PFSK-1 (cell line): ENCODE data around the gene PRKAG2.

ENCODE experiments used
- FOXP2 ChIP-seq: optimal IDR thresholded peaks from 2 replicates; pipeline ENCODE3; 2011; ENCODE audit warnings: borderline replicate concordance, control low read depth, inconsistent platforms; ENCODE audit not compliant: insufficient read depth; ENCODE audit errors: extremely low read length, extremely low read depth
- POLR2AphosphoS5 ChIP-seq: IDR thresholded peaks from 2 replicates; pipeline ENCODE4 v1.6.1; 2012; ENCODE audit warnings: low read depth, mild to moderate bottlenecking, control low read depth, low read length, moderate library complexity
- SIN3A ChIP-seq: IDR thresholded peaks from 2 replicates; pipeline ENCODE4 v1.6.1; 2012; ENCODE audit warnings: mild to moderate bottlenecking, low read length, moderate library complexity, borderline replicate concordance; ENCODE audit not compliant: insufficient read depth
- TAF1 ChIP-seq: IDR thresholded peaks from 2 replicates; pipeline ENCODE4 v1.6.1; 2012; ENCODE audit warnings: low read length, control low read depth, borderline replicate concordance; ENCODE audit not compliant: insufficient read depth
- TF ChIP-seq, protein P1 (sequence below), 2 experiments: IDR thresholded peaks; 2 replicates each; pipeline versions ENCODE4 v1.6.1 to v1.8.0; 2011 to 2012; ENCODE audit warnings: low read depth in 2 of 2, low read length in 2 of 2, control low read depth in 1 of 2, inconsistent platforms in 1 of 2, mild to moderate bottlenecking in 1 of 2, moderate library complexity in 1 of 2; ENCODE audit not compliant: insufficient read depth in 1 of 2

PRKAG2 gene

DNA sequence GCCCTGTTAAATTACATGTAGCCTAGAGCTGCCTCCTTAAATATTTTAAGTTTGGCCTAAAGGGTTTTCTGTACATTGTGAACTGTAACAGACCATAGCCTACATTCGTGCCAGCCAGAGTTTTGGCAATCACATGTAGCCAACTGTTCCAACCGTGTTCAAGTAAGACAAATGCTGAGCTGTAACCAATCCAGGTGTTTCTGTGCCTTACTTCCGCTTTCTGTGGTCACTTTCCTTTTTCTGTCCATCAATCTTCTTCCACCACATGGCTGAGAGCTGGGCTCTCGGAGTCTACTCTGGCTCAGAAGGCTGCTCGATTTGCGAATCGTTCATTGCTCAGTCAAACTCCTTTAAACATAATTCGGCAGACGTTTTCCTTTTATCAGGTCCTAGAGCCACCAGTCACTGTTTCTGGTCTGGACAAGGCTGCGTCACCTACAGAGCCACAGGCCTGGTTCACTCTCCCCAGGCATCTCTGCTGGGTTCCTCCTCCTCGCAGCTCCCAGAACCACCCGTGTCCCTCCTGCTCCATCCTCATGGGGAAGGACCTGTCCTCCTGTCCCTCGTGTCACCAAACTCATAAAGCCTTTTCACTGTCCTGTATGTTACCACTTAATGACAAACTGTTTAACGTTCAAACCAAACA lies 199.2 kb downstream of the PRKAG2 start:
- TF ChIP-seq FOXP2 (no peak), POLR2AphosphoS5 (no peak), TAF1 (no peak), SIN3A (no peak)
- TF ChIP-seq, protein P1, sequence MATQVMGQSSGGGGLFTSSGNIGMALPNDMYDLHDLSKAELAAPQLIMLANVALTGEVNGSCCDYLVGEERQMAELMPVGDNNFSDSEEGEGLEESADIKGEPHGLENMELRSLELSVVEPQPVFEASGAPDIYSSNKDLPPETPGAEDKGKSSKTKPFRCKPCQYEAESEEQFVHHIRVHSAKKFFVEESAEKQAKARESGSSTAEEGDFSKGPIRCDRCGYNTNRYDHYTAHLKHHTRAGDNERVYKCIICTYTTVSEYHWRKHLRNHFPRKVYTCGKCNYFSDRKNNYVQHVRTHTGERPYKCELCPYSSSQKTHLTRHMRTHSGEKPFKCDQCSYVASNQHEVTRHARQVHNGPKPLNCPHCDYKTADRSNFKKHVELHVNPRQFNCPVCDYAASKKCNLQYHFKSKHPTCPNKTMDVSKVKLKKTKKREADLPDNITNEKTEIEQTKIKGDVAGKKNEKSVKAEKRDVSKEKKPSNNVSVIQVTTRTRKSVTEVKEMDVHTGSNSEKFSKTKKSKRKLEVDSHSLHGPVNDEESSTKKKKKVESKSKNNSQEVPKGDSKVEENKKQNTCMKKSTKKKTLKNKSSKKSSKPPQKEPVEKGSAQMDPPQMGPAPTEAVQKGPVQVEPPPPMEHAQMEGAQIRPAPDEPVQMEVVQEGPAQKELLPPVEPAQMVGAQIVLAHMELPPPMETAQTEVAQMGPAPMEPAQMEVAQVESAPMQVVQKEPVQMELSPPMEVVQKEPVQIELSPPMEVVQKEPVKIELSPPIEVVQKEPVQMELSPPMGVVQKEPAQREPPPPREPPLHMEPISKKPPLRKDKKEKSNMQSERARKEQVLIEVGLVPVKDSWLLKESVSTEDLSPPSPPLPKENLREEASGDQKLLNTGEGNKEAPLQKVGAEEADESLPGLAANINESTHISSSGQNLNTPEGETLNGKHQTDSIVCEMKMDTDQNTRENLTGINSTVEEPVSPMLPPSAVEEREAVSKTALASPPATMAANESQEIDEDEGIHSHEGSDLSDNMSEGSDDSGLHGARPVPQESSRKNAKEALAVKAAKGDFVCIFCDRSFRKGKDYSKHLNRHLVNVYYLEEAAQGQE (IDR thresholded peaks at IDR 0.05; ENCODE audit: insufficient read depth in 1 of 2, low read depth in 2 of 2, low read length in 2 of 2) = no peak

DNA sequence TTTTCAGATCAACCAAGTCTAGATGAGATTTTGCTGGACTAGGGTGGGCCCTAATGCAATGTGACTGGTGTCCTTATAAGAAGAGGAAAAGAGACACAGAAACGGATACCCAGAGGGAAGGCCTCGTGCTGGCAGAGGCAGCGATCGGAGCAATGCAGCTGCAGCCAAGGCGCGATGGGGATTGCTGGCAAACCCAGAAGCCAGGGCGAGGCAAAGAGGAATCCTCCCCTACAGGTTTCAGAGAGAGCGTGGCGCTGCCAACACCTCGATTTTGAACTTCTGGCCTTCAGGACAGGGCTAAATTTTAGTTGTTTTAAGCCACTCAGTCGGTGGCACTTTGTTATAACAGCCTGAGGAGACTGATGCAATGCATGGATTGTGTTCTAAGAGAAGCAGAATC lies 200.2 kb downstream of the PRKAG2 start:
- TF ChIP-seq TAF1 = no peak

DNA sequence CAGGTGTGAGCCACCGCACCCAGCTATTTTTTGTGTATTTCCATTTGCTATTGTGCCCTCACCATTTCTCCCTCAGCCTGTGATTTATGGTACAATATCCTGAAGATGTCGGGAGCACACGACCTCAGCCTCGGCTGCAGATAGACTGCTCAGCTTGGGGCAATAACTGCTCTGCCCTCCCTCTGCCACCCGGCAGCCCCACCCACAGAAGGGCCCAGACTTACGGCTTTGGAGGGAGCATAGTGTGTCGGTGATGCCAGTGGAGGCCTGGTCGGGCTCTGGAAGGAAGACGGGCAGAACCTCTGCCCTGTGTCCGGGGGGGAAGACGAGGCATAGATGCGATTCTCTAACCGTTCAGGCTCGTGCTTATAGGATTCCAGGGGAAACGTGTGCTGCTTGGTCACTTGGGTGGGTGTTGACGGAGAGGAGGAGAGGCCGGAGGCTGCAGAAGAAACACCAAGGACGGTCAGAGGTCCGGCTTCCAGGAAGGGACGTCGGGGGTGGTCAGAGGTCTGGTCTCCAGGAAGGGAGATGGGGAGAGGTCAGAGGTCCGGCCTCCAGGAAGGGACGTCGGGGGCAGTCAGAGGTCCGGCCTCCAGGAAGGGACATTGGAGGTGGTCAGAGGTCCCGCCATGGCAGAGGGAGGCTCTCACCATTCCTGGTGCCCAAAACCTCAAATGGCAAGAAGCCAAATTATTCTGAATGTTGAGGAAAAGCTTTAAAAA lies 201.6 kb downstream of the PRKAG2 start:
- TF ChIP-seq POLR2AphosphoS5 = no peak
- no peak for TF ChIP-seq SIN3A
- TF ChIP-seq TAF1 = no peak
- TF ChIP-seq FOXP2 = no peak
- TF ChIP-seq, protein P1 (IDR thresholded peaks at IDR 0.05; ENCODE audit: insufficient read depth in 1 of 2, low read depth in 2 of 2, low read length in 2 of 2) = no peak

DNA sequence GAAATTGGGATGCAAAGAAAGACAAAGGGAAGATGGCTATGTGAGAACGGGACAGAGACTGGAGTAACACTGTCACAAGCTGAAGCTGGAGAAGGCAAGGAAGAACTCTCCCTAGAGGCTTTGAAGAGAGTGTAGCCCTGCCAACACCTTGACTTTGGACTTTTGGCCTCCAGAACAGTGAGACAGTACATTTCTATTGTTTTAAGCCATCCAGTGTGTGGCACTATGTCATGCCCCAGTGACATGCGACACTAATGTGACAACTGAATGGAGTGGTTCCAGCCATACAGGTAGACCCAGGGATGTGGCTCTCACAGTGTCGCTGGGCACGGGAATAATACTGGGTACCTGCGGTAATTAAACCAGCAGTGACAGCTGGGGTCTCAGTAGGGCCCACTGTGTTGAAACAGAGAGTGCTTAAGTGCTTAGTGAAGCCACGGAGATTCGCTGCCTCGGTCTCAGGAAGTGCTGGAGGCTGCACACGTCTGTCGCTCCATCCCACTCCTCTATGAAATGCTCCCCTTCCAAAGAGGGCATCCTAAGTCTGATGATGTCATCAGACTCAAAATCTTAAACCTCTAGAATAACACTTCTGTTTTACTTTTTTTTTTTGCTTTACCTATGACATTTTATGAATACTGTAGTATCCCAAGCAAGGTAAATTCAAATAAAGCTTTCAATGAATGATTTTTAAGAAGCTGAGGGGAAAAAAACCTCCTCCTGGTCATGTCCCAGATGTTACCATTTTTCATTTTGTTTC lies 202.6 kb downstream of the PRKAG2 start:
- no peak for TF ChIP-seq FOXP2
- no peak for TF ChIP-seq SIN3A
- no peak for TF ChIP-seq TAF1
- TF ChIP-seq, protein P1 (IDR thresholded peaks at IDR 0.05; ENCODE audit: insufficient read depth in 1 of 2, low read depth in 2 of 2, low read length in 2 of 2) = no peak
- TF ChIP-seq POLR2AphosphoS5 = no peak

DNA sequence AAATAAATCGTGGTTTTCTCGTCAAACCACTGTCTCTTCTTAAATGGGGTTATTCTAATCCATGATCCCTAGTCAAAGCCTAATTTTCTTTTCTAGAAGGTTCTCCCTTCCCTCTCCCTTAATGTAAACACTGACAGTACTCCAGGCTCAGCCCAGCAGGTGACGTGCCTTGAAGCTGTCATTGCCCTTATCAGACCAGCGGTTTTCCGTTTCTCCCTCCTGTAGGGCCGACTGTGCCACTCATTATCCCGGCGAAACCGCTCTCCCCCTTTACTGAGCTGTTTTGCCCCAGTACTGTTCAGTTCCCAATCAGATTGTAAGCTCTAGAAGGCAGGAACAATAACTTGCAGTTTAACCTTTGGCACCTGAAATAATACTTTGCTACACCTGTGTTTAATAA lies 203.7 kb downstream of the PRKAG2 start:
- no peak for TF ChIP-seq SIN3A

DNA sequence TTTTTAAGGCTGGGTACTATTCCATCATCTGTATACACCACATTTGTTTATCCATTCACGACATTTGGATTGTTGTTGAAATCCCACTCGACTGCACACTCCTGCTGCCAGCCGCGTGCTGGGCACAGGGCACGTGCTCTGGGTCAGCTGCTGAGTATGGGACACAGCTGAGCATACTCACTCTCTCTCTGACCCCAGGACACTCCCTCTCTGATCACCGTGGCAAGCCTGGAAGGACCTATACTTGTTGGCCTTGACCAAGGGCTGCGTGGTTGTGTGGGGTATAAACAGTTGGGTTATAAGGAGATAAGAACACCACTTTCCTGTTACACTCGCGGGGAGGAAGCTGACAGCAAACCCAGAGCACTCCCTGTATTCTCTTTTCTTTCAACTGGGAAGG lies 204.2 kb downstream of the PRKAG2 start:
- TF ChIP-seq SIN3A (no peak), POLR2AphosphoS5 (no peak), TAF1 (no peak), FOXP2 (no peak)
- TF ChIP-seq, protein P1 (IDR thresholded peaks at IDR 0.05; ENCODE audit: insufficient read depth in 1 of 2, low read depth in 2 of 2, low read length in 2 of 2) = no peak
